NCI-H2081 treated with DMSO at 0.1 percent for 48 hours (cell line): ENCODE measurements around the gene E2F4.

Experiments
- DNase-seq: peaks from one replicate; lab custom pipeline; 2025; lab: John Stamatoyannopoulos, UW

The E2F4 gene

GRCh38 chr16:67190448-67191399, 1.2 kb upstream of the E2F4 start:
- DNase-seq: no peak

DNA sequence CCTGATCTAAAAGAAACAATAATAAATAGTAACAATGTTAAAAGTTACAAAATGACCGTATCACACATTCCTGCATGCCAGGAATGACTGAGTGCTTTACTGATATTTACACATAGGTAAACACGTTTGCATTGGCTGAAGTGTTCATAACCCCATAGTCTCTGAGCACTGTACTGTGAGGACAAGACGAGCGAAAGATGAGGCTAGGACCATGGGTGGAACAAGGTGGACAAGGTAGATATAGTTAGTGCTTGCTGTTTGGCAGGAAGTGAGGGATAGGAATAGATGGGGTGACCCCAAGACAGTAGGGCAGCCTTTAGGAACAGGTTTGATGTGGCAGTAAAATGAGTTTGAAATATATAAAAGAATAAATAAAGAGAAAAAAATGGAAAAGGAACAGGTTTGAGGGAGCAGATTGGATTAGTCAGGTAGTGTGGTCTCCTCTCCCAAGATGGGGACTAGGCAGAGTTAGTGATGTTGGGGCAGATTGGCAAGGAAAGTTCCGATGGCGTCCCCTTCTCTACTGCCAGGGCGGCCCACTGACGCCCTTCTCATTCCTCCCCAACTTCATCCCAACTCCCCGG, 452 bp upstream of the E2F4 start:
- no peak for DNase-seq

DNA sequence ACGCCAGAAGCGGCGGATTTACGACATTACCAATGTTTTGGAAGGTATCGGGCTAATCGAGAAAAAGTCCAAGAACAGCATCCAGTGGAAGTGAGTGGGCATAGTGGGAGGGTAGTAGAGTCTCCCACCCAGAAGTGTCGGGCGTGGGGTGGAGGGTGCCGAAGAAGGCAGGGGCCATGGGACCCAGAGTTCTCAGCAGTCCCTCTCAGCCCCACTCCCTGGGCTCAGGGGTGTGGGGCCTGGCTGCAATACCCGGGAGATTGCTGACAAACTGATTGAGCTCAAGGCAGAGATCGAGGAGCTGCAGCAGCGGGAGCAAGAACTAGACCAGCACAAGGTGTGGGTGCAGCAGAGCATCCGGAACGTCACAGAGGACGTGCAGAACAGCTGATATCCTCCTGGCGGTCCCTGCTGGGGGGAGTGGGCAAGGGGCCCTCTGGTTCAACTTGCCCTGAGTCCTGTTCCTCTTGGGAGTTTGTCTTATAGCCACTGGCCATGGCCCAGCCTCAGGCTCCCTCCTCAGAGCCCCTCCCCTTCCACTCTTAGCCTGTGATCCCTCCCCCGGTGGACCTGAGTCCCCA, 916 bp downstream of the E2F4 start:
- no peak for DNase-seq

- DNase-seq: no peak
Observed at GRCh38 chr16:67193536-67193935, 1.6 kb downstream of the E2F4 start.

DNA sequence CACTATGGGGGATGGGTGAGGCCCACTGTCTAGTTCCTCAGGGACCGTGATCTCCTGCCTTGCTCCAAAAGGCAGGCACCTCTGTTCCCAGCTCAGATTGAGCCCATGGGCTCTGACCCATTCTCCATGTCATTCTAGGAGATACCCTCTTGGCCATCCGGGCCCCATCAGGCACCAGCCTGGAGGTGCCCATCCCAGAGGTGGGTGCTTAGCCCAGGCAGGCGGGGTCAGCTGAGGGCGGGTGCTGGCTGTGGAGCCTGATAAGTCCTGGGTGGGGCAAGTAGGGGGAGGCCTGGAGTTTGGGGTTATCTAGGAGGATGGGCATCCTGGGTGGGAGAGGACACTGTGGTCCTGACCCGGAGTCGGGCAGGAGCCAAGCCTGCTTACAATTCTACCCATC, 2.3 kb downstream of the E2F4 start:
- DNase-seq: no peak

- DNase-seq: no peak
Observed at GRCh38 chr16:67195676-67196075, 3.7 kb downstream of the E2F4 start.

- no peak for DNase-seq
Observed at GRCh38 chr16:67196881-67197280, 4.9 kb downstream of the E2F4 start.

DNA sequence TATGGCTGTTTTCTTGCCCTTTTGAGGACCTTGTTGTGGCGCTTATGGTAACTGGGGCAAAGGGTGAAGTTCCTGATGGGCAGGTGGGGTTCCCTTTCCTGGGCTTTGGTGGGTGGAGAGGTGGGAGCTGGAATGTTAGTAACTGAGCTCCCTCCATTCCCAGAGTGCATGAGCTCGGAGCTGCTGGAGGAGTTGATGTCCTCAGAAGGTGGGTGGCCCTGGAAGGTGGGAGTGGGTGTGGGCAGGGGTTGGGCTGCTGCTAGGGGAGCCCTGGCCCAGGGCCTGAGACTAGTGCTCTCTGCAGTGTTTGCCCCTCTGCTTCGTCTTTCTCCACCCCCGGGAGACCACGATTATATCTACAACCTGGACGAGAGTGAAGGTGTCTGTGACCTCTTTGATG, 5.7 kb downstream of the E2F4 start:
- DNase-seq: no peak

DNA sequence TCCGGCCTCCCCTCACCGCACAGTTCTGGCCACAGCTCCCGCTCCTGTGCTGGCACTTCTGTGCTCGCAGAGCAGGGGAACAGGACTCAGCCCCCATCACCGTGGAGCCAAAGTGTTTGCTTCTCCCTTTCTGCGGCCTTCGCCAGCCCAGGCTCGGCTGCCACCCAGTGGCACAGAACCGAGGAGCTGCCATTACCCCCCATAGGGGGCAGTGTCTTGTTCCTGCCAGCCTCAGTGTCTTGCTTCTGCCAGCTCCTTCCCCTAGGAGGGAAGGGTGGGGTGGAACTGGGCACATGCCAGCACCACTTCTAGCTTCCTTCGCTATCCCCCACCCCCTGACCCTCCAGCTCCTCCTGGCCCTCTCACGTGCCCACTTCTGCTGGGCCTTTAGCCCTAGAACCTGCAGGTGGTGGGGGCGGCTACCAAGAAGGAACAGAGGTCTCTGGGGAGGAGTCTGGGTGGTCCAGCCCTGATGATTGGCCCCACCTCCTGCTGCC, 6.3 kb downstream of the E2F4 start:
- DNase-seq: no peak

GRCh38 chr16:67199011-67199807, 7.3 kb downstream of the E2F4 start, which contains the start of gene ELMO3:
TSS of gene ELMO3 (plus strand) at chr16:67199131. CDS start at chr16:67199327, 196 bp downstream.
- DNase-seq: no peak

DNA sequence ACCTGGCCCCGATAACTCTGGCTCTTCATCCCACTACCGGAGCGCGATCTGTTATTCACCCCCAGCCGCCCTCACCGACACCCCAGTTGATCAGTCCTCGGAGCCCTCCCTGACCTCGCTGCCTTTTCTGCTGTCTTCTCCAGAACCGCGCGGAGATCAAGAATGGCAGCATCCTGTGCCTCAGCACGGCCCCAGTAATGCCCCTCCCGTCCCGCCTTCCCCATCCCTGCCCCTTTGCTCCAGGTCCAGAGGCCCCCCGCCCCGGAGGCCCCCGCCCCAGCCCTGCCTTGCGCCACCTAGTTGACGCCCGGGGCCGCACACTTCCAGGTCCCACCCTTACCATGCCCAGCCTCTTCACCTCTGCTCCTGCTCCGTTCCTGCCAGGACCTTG, 7.8 kb downstream of the E2F4 start:
- no peak for DNase-seq

- DNase-seq: no peak
Observed at GRCh38 chr16:67200491-67200890, 8.5 kb downstream of the E2F4 start.

- no peak for DNase-seq
Observed at GRCh38 chr16:67201411-67202345, 9.7 kb downstream of the E2F4 start.

DNA sequence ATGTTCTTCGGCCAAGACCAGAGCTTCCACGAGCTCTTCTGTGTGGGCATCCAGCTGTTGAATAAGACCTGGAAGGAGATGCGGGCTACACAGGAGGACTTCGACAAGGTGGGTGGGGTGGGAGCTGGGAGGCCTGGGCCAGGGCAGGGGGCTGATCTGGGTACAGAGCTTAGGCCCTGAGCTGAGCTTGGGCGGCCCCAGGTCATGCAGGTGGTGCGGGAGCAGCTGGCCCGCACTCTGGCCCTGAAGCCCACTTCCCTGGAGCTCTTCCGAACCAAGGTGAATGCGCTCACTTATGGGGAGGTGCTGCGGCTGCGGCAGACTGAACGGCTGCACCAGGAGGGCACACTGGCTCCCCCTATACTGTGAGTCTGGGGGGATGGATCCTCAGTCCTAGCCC, 10.5 kb downstream of the E2F4 start:
- no peak for DNase-seq

GRCh38 chr16:67202956-67203493, 11.1 kb downstream of the E2F4 start:
- DNase-seq: no peak

GRCh38 chr16:67204076-67204475, 12.1 kb downstream of the E2F4 start:
- DNase-seq: no peak

DNA sequence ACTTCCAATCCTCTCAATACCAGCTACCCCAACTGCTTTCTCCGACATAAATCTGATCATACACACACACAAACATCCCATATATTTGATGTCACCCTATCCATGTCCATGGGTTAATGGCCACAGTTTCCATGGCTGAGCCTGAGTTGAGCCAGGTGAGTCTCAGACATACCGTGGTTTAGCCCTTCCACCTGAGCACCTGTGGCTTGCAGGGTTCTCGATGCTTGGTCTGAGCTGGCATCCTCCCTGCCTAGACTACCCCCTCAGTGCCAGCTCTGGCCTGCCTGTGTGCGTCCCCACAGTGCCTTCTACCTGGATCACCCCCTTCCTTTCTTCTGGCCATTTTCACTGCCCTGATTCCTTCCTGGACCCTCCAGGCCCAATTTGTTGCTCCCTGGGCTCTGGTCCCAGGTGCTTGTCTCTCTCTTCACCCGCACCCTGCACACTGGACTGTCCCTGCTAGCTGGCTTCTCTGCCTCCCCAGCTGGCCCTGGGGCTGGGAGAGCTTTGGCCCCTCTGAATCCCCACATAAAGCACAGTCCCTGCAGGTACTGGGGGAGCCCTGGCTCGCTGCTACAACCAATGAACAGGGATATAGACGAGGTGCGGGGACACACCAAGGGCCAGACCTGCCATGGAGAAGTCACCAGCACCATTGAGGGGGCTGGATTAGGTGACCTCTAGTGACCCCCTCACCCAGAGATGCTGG, 14.3 kb downstream of the E2F4 start:
- DNase-seq: no peak

- no peak for DNase-seq
Observed at GRCh38 chr16:67206838-67207248, 14.9 kb downstream of the E2F4 start.

DNA sequence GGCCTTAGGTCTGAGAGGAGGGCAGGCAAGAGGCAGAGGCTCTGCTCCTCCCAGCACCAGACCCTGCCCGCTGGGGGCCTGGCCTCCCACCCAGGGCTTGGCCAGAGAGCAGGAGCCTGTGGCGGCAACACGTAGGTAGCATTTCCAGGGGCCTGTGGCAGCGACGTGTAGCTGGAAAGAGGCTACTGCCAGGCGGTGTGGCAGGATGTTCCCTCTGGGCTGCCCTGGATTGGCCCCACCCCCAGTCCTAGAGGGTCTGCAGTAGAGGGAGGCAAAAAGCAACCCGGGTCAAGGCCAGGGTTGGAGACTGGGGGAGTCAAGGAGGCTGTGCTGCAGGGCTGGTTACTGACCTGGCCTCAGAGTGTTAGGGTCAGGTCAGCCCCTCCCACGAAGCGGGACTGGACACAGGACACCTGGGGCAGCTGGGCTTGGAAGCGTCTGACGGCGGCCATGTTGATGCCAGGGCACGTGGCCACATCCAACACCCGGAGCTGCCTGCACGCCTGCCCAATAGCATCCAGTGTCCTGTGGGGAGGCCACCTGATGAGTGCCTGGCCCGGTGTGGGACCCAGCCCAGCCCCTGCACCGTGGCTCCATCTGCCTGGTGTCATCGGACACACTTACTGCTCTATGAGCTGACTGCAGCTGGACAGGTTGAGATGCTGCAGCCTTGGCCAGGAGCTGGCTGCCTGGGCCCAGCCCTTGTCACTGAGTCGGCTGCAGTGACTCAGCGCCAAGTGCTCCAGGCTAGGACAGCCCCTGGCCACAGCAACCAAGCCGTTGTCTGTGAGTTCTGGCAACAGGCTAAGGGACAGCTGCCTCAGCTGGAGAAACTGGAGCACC, 15.5 kb downstream of the E2F4 start:
- DNase-seq: no peak
